NCI-H82 treated with DMSO at 0.1 percent for 48 hours (cell line): ENCODE results near the gene GAREM1.

Experiments
- DNase-seq: peaks from one replicate; lab custom pipeline; 2025; ENCODE audit not compliant: unreplicated experiment; lab: John Stamatoyannopoulos, UW

GAREM1 gene

GRCh38 chr18:32427084-32427900, 43.4 kb downstream of the GAREM1 start:
- DNase-seq = no peak

DNA sequence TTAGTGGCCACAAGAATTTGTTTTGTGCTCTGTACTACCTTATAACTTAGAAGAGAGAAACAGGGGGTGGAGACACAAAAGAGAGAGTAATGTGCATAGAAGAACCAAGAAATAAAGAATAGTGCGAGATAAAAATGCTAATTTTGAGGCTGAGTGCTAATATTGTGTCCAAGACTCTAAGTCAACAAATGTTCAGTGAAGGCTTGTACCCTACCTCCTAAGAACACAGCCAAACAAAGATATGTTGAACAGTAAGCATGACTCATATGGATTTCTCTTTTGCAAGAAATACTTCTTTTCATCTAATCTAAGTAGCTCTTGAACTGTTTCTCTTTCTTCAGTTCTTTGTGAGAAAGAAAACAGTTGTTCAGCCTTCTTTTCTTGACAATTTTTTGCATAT, 45.2 kb downstream of the GAREM1 start:
- DNase-seq = no peak

GRCh38 chr18:32424696-32425095, 46.0 kb downstream of the GAREM1 start:
- no peak for DNase-seq

- no peak for DNase-seq
Observed at GRCh38 chr18:32422978-32423740, 47.5 kb downstream of the GAREM1 start.

DNA sequence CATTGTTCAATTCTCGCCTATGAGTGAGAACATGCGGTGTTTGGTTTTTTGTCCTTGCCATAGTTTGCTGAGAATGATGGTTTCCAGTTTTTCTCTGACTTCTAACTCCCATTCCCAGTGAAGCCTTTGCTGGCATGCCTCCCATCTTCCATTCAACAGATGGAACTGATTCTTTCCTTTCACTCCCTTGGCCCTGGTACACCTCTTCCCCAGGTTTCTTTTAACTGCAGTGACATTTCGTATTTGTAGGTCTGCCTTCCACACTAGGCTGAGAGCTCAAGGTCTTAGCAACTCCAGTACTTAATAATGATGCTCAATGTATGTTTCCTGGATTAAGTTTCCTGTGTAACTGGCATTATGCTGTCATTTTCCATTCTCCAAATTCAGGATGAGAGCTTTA, 48.5 kb downstream of the GAREM1 start:
- no peak for DNase-seq

- DNase-seq = no peak
Observed at GRCh38 chr18:32420084-32420750, 50.5 kb downstream of the GAREM1 start.

- no peak for DNase-seq
Observed at GRCh38 chr18:32418148-32418547, 52.5 kb downstream of the GAREM1 start.

DNA sequence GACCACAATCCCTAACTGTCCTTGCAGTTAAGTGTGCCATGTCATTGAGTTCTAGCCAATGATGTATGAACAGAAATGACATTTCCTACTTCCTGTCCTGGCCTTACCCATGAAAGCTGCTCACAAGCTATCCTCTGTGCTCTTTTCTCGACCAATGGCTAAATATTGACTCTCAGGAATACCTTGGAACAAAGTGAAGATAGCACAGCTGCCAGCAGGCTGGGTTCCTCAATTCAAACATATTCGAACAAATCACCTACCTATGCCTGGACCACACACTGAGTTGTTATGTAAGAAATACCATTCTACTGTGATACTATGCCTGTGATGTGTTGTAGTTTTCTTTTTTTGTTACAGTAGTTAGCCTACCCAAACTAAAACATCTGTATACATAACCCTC, 65.1 kb downstream of the GAREM1 start:
- no peak for DNase-seq

- DNase-seq = no peak
Observed at GRCh38 chr18:32401621-32402020, 69.1 kb downstream of the GAREM1 start.

- DNase-seq = no peak
Observed at GRCh38 chr18:32393407-32393806, 77.3 kb downstream of the GAREM1 start.

DNA sequence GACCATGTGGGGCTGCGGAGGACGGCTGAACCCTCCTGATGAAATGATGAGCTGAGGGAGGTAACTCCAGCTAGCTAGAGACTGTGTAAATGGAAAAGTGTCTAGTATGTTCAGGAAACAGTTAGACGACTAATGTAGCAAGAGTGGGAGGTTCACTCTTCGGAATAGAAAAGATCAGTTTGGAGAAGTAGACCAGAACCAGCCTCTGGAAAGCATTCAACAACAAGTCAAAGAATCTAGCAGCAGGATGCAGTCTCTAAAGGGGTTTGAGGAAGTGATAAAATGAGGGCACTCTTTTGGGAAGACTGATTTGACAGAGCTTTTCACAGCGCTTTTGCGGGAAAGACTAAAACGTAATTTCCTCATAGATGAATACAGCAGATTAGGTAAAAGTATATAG, 79.6 kb downstream of the GAREM1 start:
- DNase-seq = no peak

- DNase-seq = no peak
Observed at GRCh38 chr18:32389858-32390257, 80.8 kb downstream of the GAREM1 start.

GRCh38 chr18:32389191-32389590, 81.5 kb downstream of the GAREM1 start:
- DNase-seq = no peak

DNA sequence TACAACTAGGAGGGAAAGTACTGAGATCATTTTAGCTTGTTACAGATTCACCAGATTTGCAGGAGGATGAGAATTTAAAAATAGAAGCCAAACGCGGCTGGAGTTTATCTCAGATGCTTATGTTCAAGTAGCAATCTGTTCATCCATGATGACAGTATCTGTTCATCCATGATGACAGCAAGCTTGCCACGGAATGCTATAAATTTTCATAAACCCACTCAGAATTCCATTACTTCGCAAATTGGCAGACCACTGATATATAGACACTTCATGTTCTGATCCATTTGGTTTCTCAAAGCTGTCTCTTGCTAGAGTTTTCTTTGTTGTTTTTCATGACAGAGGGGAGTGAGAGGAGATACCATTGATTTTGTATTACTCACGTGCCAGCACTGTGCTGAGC, 84.2 kb downstream of the GAREM1 start:
- no peak for DNase-seq

- no peak for DNase-seq
Observed at GRCh38 chr18:32383050-32383819, 87.4 kb downstream of the GAREM1 start.

DNA sequence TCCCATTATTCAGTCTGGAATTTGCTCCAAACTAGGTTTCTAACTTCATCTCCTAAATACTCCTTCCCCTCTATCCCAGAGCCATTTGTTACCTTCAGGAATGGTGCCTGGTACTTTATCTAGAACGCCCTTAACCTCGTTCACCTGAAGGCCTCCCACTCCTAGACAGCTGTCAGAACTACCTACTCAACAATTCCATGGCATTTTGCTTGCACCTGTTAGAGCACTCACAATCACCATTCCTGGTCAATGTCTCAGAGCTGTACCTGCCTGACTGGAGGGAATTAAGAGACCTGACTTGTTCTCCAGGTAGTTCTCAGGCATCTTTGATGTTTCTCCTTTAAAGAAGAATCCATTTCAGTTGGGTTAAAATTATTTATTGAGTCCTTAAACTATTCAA, 88.9 kb downstream of the GAREM1 start:
- no peak for DNase-seq

- DNase-seq = no peak
Observed at GRCh38 chr18:32380559-32380958, 90.1 kb downstream of the GAREM1 start.

DNA sequence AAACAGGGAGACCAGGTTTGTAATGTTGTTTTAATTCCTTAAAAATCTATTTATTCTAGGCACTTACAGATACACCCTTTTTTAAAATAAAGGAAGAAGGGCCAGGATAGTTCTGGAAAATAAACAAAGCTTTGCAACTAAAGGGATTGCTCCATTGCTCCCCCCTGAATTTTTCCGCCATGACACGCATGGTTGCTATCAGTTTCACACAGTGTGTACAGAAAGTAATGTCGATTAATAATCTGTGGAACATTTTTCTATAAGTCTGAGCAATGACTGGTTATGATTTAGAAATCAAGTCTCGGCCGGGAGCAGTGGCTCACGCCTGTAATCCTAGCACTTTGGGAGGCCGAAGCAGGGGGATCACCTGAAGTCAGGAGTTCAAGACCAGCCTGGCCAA, 90.8 kb downstream of the GAREM1 start:
- no peak for DNase-seq

DNA sequence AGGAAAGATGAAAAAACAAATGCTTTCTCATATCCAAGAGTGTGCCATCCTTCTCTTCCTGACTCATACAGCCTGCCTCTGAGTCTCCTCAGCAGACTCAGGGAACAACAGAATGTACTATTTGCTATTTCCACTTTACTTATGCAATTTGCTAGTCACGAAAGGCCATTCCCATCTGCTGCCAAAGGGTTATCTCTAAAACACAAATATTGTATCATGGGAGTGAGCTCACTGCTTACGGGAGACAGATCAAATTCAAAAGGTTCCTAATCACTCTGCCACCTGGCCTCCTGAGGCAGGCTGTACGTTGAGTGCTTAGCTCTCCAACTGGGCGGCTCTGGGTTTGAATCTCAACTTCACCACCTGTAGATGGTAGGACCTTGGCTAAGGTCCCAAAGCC, 92.0 kb downstream of the GAREM1 start:
- DNase-seq = no peak

DNA sequence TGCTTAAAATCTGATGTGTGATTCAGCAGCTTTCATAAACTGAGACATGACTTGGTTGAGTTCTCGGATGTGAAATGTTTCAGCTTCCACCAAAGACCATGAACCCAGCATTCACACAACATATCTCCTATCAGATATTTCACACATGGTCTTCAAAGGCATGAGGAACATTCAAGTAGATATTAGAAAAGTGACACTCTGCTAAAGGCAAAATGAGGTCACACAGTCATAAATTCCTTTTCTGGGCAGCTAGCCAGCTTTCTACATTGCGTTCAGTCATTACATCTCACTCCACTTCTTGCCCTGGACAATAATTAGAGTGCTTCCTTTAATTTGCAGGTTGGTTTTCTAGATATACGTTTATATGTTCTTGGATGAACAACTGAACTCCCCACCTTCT, 96.7 kb downstream of the GAREM1 start:
- DNase-seq = peak; percentile 44

DNA sequence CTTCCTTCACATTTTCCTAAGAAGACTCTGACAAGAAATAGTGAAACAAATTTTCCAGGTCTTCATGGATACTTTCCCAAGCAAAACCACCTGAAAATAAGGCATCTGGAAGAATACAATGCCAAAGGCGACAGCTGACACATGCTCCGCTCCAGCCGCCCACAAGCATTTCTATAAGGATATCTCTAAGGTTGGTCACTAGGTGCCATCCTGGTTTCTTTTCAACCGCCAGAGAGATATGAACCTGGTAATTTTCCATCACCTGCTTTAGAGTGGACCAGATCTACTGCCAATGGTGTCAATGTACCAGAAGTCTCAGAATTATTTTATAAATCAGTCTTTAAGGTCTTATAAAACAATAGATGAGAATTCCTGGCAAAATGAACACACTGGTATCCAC, 97.2 kb downstream of the GAREM1 start:
- no peak for DNase-seq
